Measurements from ENCODE around the gene TNFRSF1A.
A peak's percentile ranks its signal among the peaks of the same experiment; 100 is the strongest.

The TNFRSF1A gene

GRCh38 chr12:6367969-6368892 lies 26.4 kb upstream of the TNFRSF1A start:
- H4K20me1 ChIP-seq (ENCODE audit: insufficient read depth), result no peaks in the 10 kb centered on the region
- H3K4me1 ChIP-seq (ENCODE audit: low read depth, poor library complexity, severe bottlenecking), result peaks cover 6% of the 10 kb centered on the region
- no peak overlapping the region for H3K9ac ChIP-seq
- no peak for TF ChIP-seq CTCF (conservative IDR thresholded peaks at IDR 0.05; ENCODE audit: low read depth, low read length)
- no peak overlapping the region for H3K4me3 ChIP-seq (IDR thresholded peaks at IDR 0.05; ENCODE audit: insufficient read depth, low read depth, low read length)
- H2AFZ ChIP-seq (ENCODE audit: low read depth), result no peak overlapping the region
- no peaks in the 10 kb centered on the region for H3K27me3 ChIP-seq (ENCODE audit: insufficient read depth, low read depth)
- no peak overlapping the region for H3K4me2 ChIP-seq
- no peak overlapping the region for H3K27ac ChIP-seq
- no peaks in the 10 kb centered on the region for H3K36me3 ChIP-seq (ENCODE audit: insufficient read depth)
- H3K79me2 ChIP-seq (ENCODE audit: insufficient read depth, low read depth), result no peaks in the 10 kb centered on the region

GRCh38 chr12:6367065-6367968 lies 25.4 kb upstream of the TNFRSF1A start:
- H3K4me2 ChIP-seq, result no peak overlapping the region
- H3K27me3 ChIP-seq (ENCODE audit: insufficient read depth, low read depth), result no peaks in the 10 kb centered on the region
- no peak overlapping the region for H2AFZ ChIP-seq (ENCODE audit: low read depth)
- no peak overlapping the region for H3K9ac ChIP-seq
- no peaks in the 10 kb centered on the region for H3K79me2 ChIP-seq (ENCODE audit: insufficient read depth, low read depth)
- H3K4me3 ChIP-seq (IDR thresholded peaks at IDR 0.05; ENCODE audit: insufficient read depth, low read depth, low read length), result no peak overlapping the region
- H3K36me3 ChIP-seq (ENCODE audit: insufficient read depth), result no peaks in the 10 kb centered on the region
- H3K4me1 ChIP-seq (ENCODE audit: low read depth, poor library complexity, severe bottlenecking), result peaks cover 6% of the 10 kb centered on the region
- TF ChIP-seq CTCF (conservative IDR thresholded peaks at IDR 0.05; ENCODE audit: low read depth, low read length), result no peak
- H4K20me1 ChIP-seq (ENCODE audit: insufficient read depth), result no peaks in the 10 kb centered on the region
- H3K27ac ChIP-seq, result no peak overlapping the region

- Histone ChIP-seq H2AFZ (ENCODE audit: low read depth) (peak overlapping the region; percentile 96; the same call in 1 of the 2 replicates), H3K4me3 (IDR thresholded peaks at IDR 0.05; ENCODE audit: insufficient read depth, low read depth, low read length) (no peak overlapping the region), H4K20me1 (ENCODE audit: insufficient read depth) (no peaks in the 10 kb centered on the region), H3K4me2 (no peak overlapping the region), H3K27me3 (ENCODE audit: insufficient read depth, low read depth) (no peaks in the 10 kb centered on the region), H3K79me2 (ENCODE audit: insufficient read depth, low read depth) (no peaks in the 10 kb centered on the region), H3K9ac (no peak overlapping the region), H3K36me3 (ENCODE audit: insufficient read depth) (no peaks in the 10 kb centered on the region), H3K4me1 (ENCODE audit: low read depth, poor library complexity, severe bottlenecking) (peaks cover 19% of the 10 kb centered on the region), H3K27ac (no peak overlapping the region)
- TF ChIP-seq CTCF (conservative IDR thresholded peaks at IDR 0.05; ENCODE audit: low read depth, low read length), result no peak
Measured at GRCh38 chr12:6364044-6364374, 22.1 kb upstream of the TNFRSF1A start.

GRCh38 chr12:6363330-6364043 lies 21.6 kb upstream of the TNFRSF1A start:
- no peak overlapping the region for H3K27ac ChIP-seq
- H3K9ac ChIP-seq, result peak overlapping the region; percentile 22; the same call in 1 of the 2 replicates
- peak overlapping the region; percentile 96 for H2AFZ ChIP-seq (ENCODE audit: low read depth)
- H3K4me3 ChIP-seq (IDR thresholded peaks at IDR 0.05; ENCODE audit: insufficient read depth, low read depth, low read length), result no peak overlapping the region
- H4K20me1 ChIP-seq (ENCODE audit: insufficient read depth), result no peaks in the 10 kb centered on the region
- H3K36me3 ChIP-seq (ENCODE audit: insufficient read depth), result no peaks in the 10 kb centered on the region
- H3K27me3 ChIP-seq (ENCODE audit: insufficient read depth, low read depth), result no peaks in the 10 kb centered on the region
- H3K4me2 ChIP-seq, result peak overlapping the region; percentile 39; the same call in 1 of the 2 replicates
- no peak for TF ChIP-seq CTCF (conservative IDR thresholded peaks at IDR 0.05; ENCODE audit: low read depth, low read length)
- H3K4me1 ChIP-seq (ENCODE audit: low read depth, poor library complexity, severe bottlenecking), result peaks cover 19% of the 10 kb centered on the region
- H3K79me2 ChIP-seq (ENCODE audit: insufficient read depth, low read depth), result no peaks in the 10 kb centered on the region

All from KMS-11 (cell line).